Activated CD8-positive, alpha-beta memory T cell treated with anti-CD3 and anti-CD28 coated beads for 36 hours (primary cell): Measurements from ENCODE around the gene KRT2. TPM values are rescaled to one million over a fixed set of nuclear protein-coding genes. Genes with fewer than 3 reads are reported as not detected.

Experiments
- CTCF ChIA-PET: fragments of 350-600 bp; sonication (Branson Sonifier 250); formaldehyde crosslinking; loops from one replicate; lab custom pipeline; 2021; ENCODE audit warnings: antibody characterized with exemption; lab: Charles Lee
- POLR2A ChIA-PET: fragments of 350-600 bp; sonication (Branson Sonifier 250); formaldehyde crosslinking; loops from one replicate; lab custom pipeline; 2021; ENCODE audit warnings: antibody characterized with exemption; lab: Charles Lee
- total RNA-seq, 2 experiments: library from RNA; stranded (reverse); gene quantifications; one replicate each; pipeline ENCODE4 v1.2.3, GENCODE V29; 2021

The KRT2 gene
- not detected for total RNA-seq

DNA sequence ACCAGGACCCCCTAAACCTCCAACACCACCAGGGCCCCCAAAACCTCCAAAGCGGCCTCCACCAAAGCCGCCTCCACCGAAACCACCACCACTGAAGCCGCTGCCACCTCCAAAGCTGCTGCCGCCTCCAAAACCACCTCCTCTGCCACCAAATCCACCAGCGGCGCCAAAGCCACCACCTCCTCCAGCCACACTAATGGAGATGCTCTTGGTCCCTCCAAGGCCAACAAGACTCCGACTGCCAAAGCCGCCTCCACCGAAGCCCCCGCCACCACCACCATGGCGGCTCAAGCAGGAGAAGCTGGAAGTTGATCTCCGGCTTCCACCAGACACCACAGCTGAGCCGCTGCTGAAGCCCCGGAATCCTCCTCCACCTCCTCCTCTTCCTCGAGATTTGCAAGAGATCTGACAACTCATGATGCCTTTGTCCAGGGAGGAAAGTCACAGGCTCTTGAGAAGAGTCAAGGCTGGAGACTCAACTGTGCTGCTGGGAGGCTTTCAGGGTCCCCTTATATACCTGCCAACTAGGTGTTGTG is at the start of gene KRT2:
KRT2 (minus strand) TSS at position 486 of the 536 bp plus-strand sequence; CDS start at position 417, 69 bp downstream.
- ChIA-PET CTCF (no interaction called here), POLR2A (no interaction called here)

- ChIA-PET POLR2A (no interaction called here), CTCF (no interaction called here)
Observed at GRCh38 chr12:52701281-52701680, 49.3 kb upstream of the KRT2 start.

GRCh38 chr12:52699960-52700359 is 47.9 kb upstream of the KRT2 start:
- ChIA-PET CTCF (no interaction called here), POLR2A (no interaction called here)

- ChIA-PET POLR2A (no interaction called here), CTCF (no interaction called here)
Observed at GRCh38 chr12:52699373-52699772, 47.4 kb upstream of the KRT2 start.

DNA sequence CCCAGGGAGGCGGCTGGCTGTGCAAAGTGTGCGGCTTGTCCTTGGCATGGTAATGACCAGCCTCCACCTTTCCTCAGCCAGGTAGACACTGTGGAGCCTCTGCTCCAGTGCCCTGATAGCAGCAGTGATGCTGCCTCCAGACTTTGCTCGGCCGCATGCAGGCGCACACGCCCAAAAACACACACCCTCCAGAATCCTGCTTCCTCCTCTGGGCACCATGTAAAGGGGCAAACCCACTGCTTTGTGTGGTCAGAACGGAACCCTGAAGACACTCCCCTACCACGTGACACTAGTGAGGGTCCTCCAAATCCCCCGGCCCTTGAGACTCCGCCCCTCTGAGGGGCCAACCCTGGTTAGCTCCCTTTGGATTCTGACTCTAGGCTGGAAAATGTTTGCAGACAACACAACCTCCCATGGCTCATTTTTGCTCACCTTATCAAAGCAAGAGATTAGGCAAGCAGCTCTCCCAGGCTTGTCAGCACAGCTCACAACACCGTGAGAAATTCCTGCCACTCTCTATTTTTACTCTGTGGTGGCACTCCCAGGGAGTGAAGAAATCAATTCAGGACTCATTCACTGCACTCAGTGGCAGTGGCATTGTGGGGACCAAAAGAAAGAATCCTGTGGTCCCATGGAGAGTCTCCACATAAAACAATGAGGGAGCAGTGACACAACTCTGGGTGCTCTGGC is 46.8 kb upstream of the KRT2 start:
- POLR2A ChIA-PET = no interaction called here
- CTCF ChIA-PET = no interaction called here

- ChIA-PET POLR2A (no interaction called here), CTCF (no interaction called here)
Observed at GRCh38 chr12:52697058-52697582, 45.1 kb upstream of the KRT2 start.

- ChIA-PET CTCF (no interaction called here), POLR2A (no interaction called here)
Observed at GRCh38 chr12:52696588-52696987, 44.6 kb upstream of the KRT2 start.

DNA sequence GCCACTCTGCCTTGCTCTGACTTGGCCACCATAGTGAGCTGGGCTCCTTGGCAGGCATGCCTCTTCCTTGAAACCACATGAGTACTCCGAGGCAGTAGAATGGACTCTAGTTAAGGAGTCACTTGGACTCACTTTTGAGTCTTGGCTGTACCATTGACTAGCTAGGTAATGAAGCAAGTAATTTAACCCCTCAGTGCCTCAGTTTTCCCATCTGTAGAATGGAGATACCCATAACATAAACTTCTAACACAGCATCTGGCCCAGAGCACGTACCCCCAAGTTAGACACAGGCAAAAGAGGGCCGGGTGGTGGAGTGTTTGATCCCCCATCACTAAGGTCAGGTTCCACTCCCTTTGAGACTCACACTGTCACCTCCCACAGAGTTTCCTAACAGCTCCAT is 43.0 kb upstream of the KRT2 start:
- ChIA-PET CTCF (no interaction called here), POLR2A (no interaction called here)

DNA sequence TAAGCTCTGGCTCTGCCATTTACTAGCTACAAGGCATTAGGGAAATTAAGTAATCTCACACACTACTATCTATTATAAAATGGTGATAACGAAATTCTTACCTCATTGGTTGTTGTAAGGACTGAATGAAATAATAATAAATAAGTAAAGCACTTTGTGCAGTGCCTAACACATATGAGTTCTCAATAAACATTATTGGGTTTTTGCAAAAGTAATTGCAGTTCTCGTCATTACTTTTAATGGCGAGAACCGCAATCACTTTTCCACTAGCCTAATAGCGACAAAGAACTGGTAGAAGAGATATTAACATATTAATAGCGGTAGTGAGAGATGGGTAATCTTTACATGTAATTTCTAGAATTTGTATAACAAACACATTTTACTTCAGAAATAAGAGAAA is 42.1 kb upstream of the KRT2 start:
- CTCF ChIA-PET = no interaction called here
- POLR2A ChIA-PET = no interaction called here

DNA sequence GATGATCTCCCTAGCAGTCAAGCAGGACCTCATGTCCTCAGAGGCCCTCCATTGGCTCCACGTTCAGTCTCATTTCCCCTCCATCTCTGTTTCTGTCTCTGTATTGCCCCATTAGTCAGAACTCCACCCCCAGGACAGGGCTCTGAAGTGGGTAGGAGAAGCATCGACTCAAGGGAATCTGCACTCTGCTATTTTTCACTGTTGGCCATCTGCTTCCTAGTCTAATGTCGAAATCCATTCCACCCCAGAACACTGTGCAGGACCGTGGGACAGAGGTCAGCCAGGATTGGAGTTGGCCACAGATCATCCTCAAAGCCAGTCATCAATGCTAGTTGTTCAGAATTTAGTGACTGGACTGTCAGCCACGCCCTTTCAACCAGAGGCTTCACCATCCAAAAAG is 41.2 kb upstream of the KRT2 start:
- ChIA-PET POLR2A (no interaction called here), CTCF (no interaction called here)

DNA sequence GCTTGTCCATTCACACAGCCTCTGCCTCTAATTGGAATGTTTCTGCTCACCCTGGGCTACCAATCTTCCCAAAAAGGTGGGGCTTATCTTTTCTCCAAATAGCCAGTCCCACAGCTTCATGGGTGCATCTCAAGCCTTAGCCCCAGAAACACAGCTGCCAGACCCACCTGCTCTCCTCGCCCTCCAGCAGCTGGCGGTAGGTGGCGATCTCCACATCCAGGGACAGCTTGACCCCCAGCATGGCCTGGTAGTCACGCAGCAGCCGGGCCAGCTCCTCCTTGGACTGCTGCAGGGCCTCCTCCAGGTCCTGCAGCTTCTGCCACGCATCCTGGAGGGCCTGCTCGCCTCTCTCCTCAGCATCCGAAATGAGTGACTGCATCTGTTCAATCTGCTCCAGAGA is 40.2 kb upstream of the KRT2 start:
- POLR2A ChIA-PET = no interaction called here
- CTCF ChIA-PET = no interaction called here

DNA sequence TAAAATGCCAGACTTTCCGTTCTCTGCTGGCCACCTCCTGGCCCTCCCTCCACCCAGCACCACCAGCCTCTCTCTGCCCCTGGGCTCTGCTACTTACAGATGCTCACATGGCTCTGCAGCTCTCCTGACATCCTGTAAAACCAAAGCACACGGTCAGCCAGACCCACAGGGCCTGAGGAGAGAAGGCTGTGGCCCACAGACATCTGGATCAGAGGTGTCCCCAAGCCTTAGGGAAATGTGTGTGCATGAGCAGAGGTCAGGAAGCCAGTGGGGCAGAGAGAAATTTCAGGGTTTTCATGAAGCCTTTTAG is 39.8 kb upstream of the KRT2 start:
- POLR2A ChIA-PET = no interaction called here
- CTCF ChIA-PET = no interaction called here

DNA sequence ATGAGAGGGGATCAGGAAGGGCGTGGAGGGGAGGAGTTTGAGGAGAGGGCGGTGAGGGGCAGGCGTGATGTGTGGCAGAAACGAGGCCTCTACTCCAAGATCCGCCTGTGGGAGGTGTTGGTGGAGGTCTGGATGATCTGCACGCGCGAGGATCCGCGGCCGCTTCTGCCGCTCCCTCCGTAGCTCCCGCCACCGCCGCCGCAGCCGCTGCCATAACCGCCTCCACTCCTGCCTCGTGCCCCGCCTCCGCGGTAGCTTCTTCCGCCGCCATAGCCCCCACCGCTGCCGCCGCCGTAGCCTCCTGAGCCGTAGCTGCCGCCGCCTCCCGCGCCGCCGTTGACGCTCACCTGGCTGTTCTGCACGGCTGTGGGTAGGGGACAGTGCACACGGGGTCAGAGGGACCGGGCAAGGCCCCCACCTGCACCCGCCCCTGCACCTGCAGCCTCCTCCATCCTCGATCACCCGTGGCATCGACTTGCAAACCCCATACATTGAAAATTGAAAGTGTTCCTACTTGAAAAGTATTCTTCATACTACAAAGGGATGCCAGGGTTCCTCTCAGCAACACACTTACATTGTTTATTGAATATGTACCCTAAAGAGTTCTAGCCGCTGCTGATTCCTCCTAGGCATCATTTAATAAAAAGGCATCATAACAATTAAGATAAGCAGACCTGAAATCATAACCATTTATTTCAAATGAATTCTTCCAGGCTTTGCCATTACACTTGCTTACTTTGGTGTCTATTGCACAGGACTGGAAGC is 39.2 kb upstream of the KRT2 start:
- POLR2A ChIA-PET = no interaction called here
- CTCF ChIA-PET = interaction anchor here (1.4 kb wide), 1 partner anchor 188 kb away, joined by 5 read pairs; no protein-coding TSS in a partner anchor

DNA sequence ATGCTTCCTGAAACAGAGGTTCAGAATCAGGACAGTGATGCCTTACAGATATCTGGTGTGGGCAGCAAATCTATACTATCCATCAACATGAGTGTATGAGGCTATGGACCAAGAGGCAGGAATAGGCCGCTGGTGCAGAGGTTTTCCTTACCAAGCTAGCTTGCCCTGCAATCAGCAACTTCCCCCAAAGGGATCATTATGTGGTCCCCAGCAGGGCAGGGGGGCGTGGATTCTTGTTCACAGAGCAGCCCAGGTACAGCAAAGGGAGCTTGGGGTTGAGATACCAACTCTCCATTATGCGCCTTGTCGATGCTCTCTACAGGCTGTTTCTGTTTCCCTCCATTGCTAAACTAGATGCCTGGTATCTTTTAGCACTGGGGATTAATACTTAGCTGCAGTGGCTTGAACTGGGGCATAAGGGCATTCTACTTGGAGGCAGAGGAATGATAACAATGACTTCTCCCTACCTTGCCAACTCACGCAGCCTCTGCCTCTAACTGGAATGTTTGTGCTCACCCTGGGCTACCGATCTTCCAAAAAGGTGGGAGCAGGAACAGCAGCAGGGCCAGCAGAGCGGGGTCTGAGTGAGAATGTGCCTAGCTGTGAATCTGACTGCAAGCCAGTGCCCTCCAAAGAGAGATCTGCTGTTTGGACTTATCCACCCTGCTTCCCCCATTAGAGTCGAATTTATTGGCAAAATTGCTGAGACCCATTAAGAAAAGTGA is 38.5 kb upstream of the KRT2 start:
- ChIA-PET CTCF (interaction anchor here (1.4 kb wide), 1 partner anchor 189 kb away, joined by 5 read pairs; no protein-coding TSS in a partner anchor), POLR2A (no interaction called here)

GRCh38 chr12:52689936-52690335 is 37.9 kb upstream of the KRT2 start:
- POLR2A ChIA-PET = no interaction called here
- CTCF ChIA-PET = interaction anchor here (1.4 kb wide), 1 partner anchor 189 kb away, joined by 5 read pairs; no protein-coding TSS in a partner anchor

DNA sequence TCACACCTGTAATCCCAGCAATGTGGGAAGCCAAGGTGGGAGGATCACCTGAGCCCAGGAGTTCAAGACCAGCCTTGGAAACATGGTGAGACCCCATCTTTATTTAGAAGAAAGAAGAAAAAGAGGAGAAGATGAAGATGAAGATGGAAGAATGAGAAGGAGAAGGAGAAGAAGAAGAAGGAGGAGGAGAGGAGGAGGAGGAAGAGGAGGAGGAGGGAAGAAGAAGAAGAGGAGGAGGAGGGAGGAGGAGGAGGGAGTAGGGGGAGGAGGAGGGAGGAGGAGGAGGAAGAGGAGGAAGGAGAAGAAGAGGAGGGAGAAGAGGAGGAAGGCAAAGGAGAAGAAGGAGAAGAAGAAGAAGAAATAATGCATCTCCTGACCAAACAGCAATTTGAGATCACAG is 37.2 kb upstream of the KRT2 start:
- ChIA-PET POLR2A (no interaction called here), CTCF (no interaction called here)

DNA sequence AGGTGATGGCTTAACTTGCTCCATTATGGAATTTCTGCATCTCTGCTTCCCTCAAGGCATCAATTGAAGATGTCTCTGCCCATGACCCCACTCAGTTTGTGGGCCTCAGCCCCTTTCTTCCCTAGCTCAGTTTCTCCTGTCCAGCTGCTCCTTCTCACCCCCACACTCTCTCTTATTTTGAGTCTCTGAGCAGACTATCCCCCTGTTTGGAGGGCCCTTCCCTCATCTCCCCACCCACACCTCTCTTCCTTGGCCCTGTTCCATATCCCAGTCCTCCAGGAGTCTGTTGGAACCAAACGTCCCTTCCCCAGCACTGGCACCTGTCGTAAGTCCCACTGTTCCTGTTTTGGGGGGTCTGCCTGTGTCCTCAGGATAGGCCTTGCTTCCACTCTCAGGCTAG is 36.5 kb upstream of the KRT2 start:
- POLR2A ChIA-PET = no interaction called here
- CTCF ChIA-PET = no interaction called here

GRCh38 chr12:52687497-52688385 is 35.7 kb upstream of the KRT2 start:
- POLR2A ChIA-PET = no interaction called here
- CTCF ChIA-PET = no interaction called here
